ENCODE results near the gene HIVEP3.

The HIVEP3 gene

DNA sequence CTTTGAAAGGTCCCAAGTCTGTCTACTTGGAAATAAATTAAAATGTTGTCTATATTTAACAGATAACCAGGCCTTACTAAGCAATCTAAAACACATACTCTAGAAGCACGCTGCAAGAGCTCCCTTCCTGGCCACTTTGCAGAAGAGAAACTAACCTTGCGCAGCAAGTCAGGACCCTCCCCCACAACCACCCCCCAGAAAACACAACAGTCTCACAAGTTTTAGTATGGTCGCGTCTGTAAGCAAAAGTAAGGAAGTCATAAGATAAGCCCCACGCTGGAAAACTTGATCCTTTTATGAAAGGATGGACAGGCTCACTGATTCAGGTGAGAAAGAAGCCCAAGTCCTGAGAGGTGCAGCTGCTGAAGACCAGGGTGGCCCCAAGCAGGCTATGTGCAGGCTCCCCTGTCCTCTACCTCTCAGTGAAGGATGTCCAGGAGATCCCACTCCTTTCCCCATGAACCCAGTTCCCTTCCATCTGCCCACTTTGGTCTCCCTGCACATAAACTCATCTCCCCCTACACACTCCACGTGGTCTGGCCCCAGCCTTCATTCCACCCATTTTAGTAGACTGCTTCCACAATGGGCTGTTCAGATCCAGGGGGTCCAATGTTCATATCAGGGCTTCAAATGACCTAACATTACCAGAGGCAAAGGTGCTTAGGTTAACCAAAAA, 23.8 kb downstream of the HIVEP3 start:
- Mint-ChIP-seq H3K9me3 (no peaks in the 10 kb centered on the region), H3K27ac (no peak overlapping the region), H3K36me3 (ENCODE audit: low read depth) (no peaks in the 10 kb centered on the region), H3K4me3 (no peak overlapping the region), H3K27me3 (no peaks in the 10 kb centered on the region), H3K4me1 (ENCODE audit: low read depth) (peaks cover 40% of the 10 kb centered on the region)
- intact Hi-C loops (cut with micrococcal nuclease): no loop called here

DNA sequence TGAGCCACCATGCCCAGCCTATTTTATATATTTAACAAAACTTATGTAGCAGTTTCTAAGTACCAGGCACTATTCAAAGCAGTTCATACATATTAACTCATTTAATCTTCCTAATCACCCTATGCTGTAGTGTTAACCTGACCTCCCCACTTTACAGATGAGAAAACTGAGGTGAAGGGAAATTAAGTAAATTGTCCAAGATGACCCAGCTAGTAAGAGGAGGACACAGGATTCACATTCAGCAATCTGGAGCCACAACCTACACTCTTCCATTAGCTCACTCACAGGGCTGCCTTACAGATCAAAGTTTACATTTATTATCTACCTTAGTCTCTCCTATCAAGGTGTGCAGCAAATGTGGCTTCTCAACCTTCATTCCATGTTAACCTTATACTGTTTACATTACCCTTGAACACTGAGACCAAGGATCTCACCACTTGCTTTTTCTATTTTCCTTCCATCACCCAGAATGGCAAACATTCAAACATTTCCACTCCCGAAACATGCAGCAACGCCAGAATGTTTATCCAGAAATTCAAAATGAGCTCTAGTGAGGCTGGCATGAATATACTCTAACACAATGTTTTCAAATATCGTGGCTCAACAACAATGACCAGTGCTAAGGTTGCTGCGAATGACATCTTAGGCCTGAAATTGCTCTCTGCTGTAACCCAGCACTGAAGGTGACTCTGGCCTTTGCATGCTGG, 24.5 kb downstream of the HIVEP3 start:
- intact Hi-C loops (cut with micrococcal nuclease): no loop called here
- H3K27ac Mint-ChIP-seq: no peak overlapping the region
- H3K4me3 Mint-ChIP-seq: no peak overlapping the region
- H3K27me3 Mint-ChIP-seq: no peaks in the 10 kb centered on the region
- H3K4me1 Mint-ChIP-seq (ENCODE audit: low read depth): peaks cover 40% of the 10 kb centered on the region
- no peaks in the 10 kb centered on the region for H3K36me3 Mint-ChIP-seq (ENCODE audit: low read depth)
- H3K9me3 Mint-ChIP-seq: no peaks in the 10 kb centered on the region

DNA sequence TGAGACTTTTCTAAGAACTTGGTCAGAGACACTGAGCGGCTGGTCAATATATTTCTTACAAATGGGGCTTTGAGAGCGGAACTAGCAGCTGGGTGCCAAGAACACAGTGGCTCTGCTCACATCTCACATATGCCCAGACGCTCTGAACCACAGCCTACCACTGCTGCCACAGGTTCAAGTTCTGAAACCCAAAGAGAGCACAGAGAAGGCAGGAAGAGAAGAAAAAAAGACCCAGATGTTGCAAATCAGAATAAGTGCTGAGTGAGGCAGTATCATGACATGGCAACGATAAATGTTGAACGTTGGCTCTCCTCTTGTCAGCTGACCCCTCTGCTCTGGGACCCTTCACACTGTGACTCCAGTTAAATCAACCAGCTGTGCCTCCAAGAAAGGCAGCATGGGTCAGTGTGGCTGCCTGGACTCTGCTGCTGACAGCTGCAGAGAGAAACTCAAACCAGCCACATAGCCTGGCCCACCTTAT, 26.4 kb downstream of the HIVEP3 start:
- intact Hi-C loops (cut with micrococcal nuclease): no loop called here
- Mint-ChIP-seq H3K27me3 (no peaks in the 10 kb centered on the region), H3K4me1 (ENCODE audit: low read depth) (peaks cover 29% of the 10 kb centered on the region), H3K9me3 (no peaks in the 10 kb centered on the region), H3K27ac (no peak overlapping the region), H3K4me3 (no peak overlapping the region), H3K36me3 (ENCODE audit: low read depth) (no peaks in the 10 kb centered on the region)

DNA sequence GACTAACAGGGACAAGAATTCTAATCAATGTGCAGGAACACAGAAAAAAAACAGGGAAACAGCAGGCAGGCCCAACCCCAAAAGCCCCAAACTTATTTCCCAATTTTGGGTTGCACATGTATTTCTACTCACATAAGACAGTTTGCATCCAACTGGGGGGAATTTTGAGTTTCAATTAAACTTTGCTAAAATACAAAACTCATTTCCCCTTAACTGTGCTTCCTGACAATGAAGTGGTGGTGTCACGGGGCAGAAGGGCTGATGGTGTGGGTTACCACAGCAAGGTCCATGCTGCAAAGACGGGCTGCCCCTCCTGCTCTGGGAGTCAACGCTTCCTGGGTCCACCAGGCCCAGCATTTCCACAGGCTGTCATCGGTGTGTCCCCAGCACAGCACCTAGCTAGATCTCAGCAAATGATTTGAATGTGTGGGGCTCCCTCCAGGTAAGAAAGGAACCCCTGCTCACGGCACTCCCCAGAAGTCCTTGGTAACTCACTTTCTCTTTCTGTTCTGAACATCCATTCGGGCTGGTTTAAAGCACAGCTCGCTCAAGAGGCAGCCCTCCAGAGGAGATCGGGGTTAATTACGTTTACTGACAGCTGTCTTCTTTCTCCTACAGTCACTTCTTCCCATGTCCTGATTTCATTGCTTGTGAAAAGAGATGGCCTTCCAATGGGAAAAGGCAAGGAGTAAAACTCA, 27.4 kb downstream of the HIVEP3 start:
- no peaks in the 10 kb centered on the region for H3K36me3 Mint-ChIP-seq (ENCODE audit: low read depth)

DNA sequence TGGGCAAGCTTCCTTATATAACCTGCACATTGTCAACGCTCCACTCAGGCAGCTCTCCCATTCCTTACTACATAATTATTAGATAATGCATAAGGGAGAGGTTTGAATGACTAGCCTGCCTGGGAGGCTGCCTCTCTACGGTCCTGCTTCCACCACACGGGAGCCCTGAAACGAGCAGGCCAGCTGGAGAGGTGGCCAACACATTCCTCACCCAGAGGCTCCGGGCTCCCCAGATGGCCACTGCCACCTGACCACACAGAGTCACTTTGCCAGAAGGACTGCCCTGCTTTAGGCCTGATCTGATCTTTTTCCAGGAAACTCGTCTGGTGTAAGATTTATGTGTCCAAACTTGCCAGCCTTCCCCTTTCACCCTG, 27.9 kb downstream of the HIVEP3 start:
- Mint-ChIP-seq H3K27me3 (no peaks in the 10 kb centered on the region), H3K4me1 (ENCODE audit: low read depth) (peaks cover 29% of the 10 kb centered on the region), H3K4me3 (no peak overlapping the region), H3K9me3 (no peaks in the 10 kb centered on the region), H3K27ac (peak overlapping the region; percentile 75), H3K36me3 (ENCODE audit: low read depth) (no peaks in the 10 kb centered on the region)
- intact Hi-C loops (cut with micrococcal nuclease): no loop called here

More for the DNA sequence above, 27.4 kb downstream of the HIVEP3 start:
- intact Hi-C loops (cut with micrococcal nuclease): no loop called here
- Mint-ChIP-seq H3K4me3 (peak overlapping the region; percentile 69), H3K27ac (peak overlapping the region; percentile 75), H3K27me3 (no peaks in the 10 kb centered on the region), H3K4me1 (ENCODE audit: low read depth) (peaks cover 29% of the 10 kb centered on the region), H3K9me3 (no peaks in the 10 kb centered on the region)

DNA sequence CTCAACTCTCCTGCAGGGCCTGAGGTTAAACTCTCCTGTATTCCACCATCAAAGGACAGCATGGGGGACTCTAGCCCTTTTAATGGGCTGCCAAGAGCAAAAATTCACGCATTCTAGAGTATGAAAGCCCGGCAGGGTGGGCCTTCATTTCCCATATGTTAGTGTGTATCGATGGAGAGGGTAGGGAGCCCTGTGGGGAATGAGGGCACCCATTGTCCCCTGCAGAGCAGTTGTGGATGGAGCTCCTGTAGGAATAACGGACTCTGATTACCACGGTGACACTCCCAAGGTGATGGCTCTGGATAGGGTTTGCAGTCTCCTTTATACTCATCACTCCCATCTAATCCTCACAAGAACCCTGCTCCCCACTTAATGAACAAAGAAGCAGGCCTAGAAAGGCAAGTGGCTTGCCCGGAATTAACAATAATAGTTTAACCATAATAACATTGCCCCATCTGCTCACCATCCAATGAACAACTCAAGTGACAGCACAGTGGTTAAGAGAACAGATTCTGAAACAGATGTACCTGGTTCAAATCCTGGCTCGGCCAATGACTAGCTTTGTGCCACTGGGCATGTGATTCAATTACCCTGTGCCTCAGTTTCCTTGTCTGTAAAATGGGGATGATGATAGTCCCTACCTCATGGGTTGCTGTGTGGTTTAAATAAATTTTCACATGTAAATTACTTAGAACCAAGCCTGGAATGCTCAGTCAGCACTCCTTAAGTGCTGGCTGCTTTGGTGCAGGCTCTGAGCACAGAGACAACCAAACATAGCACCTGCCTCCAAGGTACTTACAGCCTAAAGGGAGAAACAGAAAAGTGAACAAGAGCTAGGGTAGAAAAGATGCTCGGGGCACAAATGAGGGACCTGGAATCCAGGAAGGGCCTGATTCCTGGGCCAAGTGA, 29.0 kb downstream of the HIVEP3 start:
- Mint-ChIP-seq H3K4me1 (ENCODE audit: low read depth) (peaks cover 24% of the 10 kb centered on the region), H3K9me3 (no peaks in the 10 kb centered on the region), H3K27ac (no peak overlapping the region), H3K36me3 (ENCODE audit: low read depth) (no peaks in the 10 kb centered on the region), H3K27me3 (no peaks in the 10 kb centered on the region), H3K4me3 (no peak overlapping the region)
- intact Hi-C loops (cut with micrococcal nuclease): no loop called here

DNA sequence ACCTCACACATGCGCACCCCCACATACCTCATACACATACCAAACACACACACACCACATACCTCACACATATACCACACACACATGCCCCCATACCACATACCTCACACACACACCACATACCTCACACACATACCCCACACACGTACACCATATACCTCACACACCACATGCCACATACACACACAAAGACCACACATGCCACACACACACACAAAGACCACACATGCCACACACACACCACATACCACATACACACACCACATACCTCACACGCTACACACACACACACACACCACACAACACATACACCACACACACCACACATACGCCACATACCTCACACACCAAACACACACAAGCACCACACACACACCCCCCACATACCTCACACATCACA, 30.0 kb downstream of the HIVEP3 start:
- intact Hi-C loops (cut with micrococcal nuclease): no loop called here

DNA sequence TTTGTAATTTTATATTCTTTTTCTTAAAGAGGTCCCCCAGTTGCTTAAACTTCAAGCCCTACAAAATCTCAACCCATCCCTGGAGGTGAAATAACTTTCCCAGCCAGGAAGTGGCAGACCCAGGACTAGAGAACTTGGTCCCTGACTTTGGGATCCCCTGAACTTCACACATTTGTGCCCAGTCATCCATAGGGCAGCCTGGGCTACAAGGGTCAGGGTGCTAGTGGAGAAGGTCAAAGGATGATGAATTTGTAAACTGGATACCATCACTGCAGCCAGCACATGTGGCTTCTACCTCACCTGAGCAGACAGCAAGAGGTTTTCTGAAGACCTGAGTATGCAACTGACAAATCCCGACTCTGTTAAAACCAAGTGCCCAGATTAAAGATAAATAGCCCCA, 31.4 kb downstream of the HIVEP3 start:
- no peak overlapping the region for H3K27ac Mint-ChIP-seq

More for the DNA sequence above, 30.0 kb downstream of the HIVEP3 start:
- no peaks in the 10 kb centered on the region for H3K27me3 Mint-ChIP-seq
- H3K36me3 Mint-ChIP-seq (ENCODE audit: low read depth): no peaks in the 10 kb centered on the region
- no peak overlapping the region for H3K27ac Mint-ChIP-seq
- H3K9me3 Mint-ChIP-seq: no peaks in the 10 kb centered on the region
- H3K4me3 Mint-ChIP-seq: no peak overlapping the region
- H3K4me1 Mint-ChIP-seq (ENCODE audit: low read depth): peaks cover 16% of the 10 kb centered on the region

DNA sequence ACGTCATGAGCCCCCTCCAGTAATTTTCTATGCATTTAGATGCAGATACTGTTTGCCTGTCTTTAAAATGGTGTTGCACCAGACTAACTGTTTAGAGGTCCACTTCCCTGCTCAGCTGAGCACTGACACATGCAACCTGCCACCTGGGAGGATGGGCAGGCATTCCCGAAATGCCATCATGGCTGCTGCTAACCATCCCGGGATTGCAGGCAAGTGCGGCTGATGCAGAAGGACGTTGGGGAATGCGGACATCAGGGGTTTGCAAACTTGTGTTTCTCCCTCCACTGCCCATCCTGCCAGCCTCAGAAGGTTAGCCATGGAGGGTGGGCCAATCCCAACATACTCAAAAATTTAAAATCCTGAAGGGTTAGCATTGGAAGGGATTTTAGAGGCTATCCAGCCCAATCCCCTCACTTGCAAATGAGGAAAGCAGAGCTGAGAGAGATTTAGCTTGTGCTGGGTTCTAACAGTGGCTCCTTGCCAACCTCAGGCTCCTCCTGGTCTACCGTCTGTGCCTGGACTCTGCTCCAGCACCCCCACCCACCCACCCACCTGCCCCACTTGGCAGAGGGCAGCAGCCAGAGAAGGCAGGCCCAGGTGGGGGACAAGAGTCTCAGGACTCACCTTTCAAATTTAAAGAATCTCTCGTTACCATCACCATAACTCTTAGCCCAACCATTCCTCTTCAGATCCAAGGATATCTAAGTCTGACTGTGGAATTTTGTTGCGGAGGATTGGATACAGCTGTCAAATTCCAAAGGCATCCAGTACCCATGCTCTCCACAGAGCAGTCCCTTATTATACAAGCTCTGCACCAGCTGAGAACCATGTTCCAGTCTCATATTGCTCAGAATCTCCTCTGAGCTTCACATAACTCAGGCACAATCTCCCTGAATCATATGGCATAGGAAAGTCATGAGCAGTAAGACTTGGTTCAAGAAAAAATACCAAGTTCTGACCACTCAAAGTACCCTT, 34.2 kb downstream of the HIVEP3 start:
- intact Hi-C loops (cut with micrococcal nuclease): no loop called here
- H3K9me3 Mint-ChIP-seq: no peaks in the 10 kb centered on the region
- H3K4me1 Mint-ChIP-seq (ENCODE audit: low read depth): no peaks in the 10 kb centered on the region
- H3K27ac Mint-ChIP-seq: no peak overlapping the region
- peaks cover 3% of the 10 kb centered on the region for H3K27me3 Mint-ChIP-seq
- no peaks in the 10 kb centered on the region for H3K36me3 Mint-ChIP-seq (ENCODE audit: low read depth)
- no peak overlapping the region for H3K4me3 Mint-ChIP-seq

More for the DNA sequence above, 31.4 kb downstream of the HIVEP3 start:
- intact Hi-C loops (cut with micrococcal nuclease): no loop called here
- no peaks in the 10 kb centered on the region for H3K9me3 Mint-ChIP-seq
- H3K4me1 Mint-ChIP-seq (ENCODE audit: low read depth): peaks cover 16% of the 10 kb centered on the region
- H3K27me3 Mint-ChIP-seq: peaks cover 3% of the 10 kb centered on the region
- no peaks in the 10 kb centered on the region for H3K36me3 Mint-ChIP-seq (ENCODE audit: low read depth)
- H3K4me3 Mint-ChIP-seq: no peak overlapping the region

DNA sequence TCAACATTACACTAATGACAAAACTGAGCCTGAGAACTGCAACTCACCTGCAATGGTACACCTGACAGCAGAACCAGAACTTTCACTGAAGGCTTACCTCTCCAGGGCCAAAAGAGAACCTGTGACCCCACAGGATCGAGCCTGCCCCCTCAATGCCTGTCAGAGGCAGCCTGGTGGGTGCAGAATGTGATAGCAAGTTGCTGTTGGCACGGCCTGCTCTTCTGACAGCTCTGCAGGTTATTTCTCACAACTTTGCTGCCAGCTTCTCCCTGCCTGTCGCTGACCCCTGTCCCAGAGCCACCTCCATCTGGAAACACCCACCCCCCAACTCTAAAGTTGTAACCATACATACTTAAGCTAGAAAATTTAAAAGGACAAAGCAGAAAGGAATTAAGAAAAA, 35.2 kb downstream of the HIVEP3 start:
- Mint-ChIP-seq H3K27me3 (peaks cover 3% of the 10 kb centered on the region), H3K4me1 (ENCODE audit: low read depth) (no peaks in the 10 kb centered on the region), H3K4me3 (no peak overlapping the region), H3K9me3 (no peaks in the 10 kb centered on the region), H3K27ac (no peak overlapping the region), H3K36me3 (ENCODE audit: low read depth) (no peaks in the 10 kb centered on the region)
- intact Hi-C loops (cut with micrococcal nuclease): no loop called here

DNA sequence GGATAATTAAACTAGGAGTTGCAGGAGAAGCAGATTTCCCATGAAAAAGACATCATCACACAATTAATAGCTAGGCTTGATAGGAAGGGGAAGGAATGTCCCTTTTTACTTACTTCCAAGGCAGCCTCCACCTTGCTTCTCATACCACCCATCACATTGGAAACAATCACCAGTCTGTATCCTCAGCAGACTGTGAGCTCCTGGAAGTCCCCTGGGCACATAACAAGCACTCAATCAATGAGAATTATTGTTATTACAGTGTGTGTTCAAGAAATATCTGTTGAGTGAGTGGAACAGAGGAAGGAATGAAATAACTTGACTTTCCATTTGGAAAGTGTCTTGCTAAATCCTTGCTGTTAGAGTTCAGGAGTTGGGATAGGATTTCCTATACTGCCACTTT, 36.2 kb downstream of the HIVEP3 start:
- no peak overlapping the region for H3K27ac Mint-ChIP-seq
- intact Hi-C loops (cut with micrococcal nuclease): no loop called here
- no peak overlapping the region for H3K4me3 Mint-ChIP-seq
- peaks cover 3% of the 10 kb centered on the region for H3K27me3 Mint-ChIP-seq
- H3K36me3 Mint-ChIP-seq (ENCODE audit: low read depth): no peaks in the 10 kb centered on the region
- no peaks in the 10 kb centered on the region for H3K4me1 Mint-ChIP-seq (ENCODE audit: low read depth)
- no peaks in the 10 kb centered on the region for H3K9me3 Mint-ChIP-seq

DNA sequence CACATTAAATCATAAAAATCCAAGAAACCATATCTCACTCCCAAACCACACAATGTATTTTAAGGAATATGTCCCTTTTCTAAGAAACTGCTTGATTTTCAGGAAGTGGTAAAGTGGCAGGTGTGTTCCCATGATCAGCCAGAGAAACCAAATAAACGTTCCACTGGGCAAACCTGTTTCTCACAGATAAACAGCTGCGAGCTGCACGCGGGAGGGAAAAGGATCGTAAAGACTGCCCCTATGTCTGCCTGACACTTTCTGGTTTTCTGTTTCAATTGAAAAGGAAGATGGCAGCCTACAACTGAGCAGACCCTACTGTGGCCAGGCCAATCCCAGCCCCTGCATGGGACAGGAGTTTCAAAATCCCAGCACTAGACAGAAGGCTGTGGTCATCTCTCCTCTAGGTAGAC, 36.6 kb downstream of the HIVEP3 start:
- H3K36me3 Mint-ChIP-seq (ENCODE audit: low read depth): no peaks in the 10 kb centered on the region
- peaks cover 3% of the 10 kb centered on the region for H3K27me3 Mint-ChIP-seq
- intact Hi-C loops (cut with micrococcal nuclease): no loop called here
- H3K9me3 Mint-ChIP-seq: no peaks in the 10 kb centered on the region
- H3K4me1 Mint-ChIP-seq (ENCODE audit: low read depth): peaks cover 2% of the 10 kb centered on the region
- no peak overlapping the region for H3K4me3 Mint-ChIP-seq
- no peak overlapping the region for H3K27ac Mint-ChIP-seq
